ENCODE measurements around the gene PKD2.

The PKD2 gene

DNA sequence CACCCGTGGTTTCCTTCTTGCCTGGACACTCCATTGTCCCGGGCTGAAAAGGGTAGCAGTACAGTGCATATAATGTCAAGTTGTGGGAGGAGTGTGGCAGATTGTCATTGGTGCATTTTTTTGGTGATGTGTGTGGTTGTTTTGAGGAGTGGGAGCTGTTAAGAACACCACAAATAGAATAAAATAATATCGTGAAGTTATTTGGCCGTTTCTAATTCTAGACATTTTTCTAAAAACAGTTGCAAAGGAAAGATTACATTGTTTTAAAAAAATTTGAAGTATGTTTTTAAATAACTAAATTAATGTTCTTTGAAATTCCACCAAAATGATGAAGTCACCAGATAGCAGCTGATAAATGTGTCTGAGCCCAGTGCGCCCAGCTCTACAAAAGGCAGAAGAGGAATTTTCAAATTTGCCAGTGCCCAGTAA, 1.3 kb downstream of the PKD2 start:
- Histone ChIP-seq H3K27ac (ENCODE audit: low read depth, low read length, severe bottlenecking) (peak overlapping the region; percentile 17), H3K36me3 (ENCODE audit: control insufficient read depth, insufficient read depth, low read length) (peaks cover 5% of the 10 kb centered on the region), H3K4me1 (ENCODE audit: control insufficient read depth, insufficient read depth, low read length, poor library complexity, severe bottlenecking) (peaks cover 24% of the 10 kb centered on the region), H3K4me3 (ENCODE audit: extremely low read depth, insufficient read depth, low read length, poor library complexity, severe bottlenecking) (peak overlapping the region; percentile 69), H3K9me3 (ENCODE audit: control insufficient read depth, low read length) (no peaks in the 10 kb centered on the region)
- 67 to 80% methylated on average over 1 of the region's 5 CpGs for WGBS, 2 experiments (ENCODE audit: insufficient coverage in 2 of 2)

DNA sequence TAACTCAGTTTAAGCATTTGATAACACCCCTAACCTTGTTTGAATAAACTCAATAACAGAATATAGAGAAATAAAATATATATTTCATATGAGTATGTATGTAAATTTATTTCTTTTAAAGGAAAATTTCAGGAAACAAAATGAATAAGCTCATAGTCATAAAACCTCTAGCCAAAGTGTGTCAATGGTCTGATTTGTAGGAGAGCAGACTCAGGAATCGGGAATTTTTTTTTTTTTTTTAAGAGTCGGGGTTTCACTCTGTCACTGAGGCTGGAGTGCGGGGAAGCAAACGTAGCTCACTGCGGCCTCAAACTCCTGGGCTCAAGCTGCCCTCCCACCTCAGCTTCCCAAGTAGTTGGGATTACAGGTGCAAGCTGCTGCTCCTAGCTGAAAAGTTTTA, 2.4 kb downstream of the PKD2 start:
- WGBS, 2 experiments (ENCODE audit: insufficient coverage in 2 of 2), result 32% methylated on average over 5 of the region's 5 CpGs; no CpG with 5 or more reads in 1 of the 2 experiments
- Histone ChIP-seq H3K36me3 (ENCODE audit: control insufficient read depth, insufficient read depth, low read length) (peaks cover 10% of the 10 kb centered on the region), H3K4me1 (ENCODE audit: control insufficient read depth, insufficient read depth, low read length, poor library complexity, severe bottlenecking) (peaks cover 23% of the 10 kb centered on the region), H3K9me3 (ENCODE audit: control insufficient read depth, low read length) (no peaks in the 10 kb centered on the region), H3K4me3 (ENCODE audit: extremely low read depth, insufficient read depth, low read length, poor library complexity, severe bottlenecking) (no peak overlapping the region), H3K27ac (ENCODE audit: low read depth, low read length, severe bottlenecking) (no peak overlapping the region)

DNA sequence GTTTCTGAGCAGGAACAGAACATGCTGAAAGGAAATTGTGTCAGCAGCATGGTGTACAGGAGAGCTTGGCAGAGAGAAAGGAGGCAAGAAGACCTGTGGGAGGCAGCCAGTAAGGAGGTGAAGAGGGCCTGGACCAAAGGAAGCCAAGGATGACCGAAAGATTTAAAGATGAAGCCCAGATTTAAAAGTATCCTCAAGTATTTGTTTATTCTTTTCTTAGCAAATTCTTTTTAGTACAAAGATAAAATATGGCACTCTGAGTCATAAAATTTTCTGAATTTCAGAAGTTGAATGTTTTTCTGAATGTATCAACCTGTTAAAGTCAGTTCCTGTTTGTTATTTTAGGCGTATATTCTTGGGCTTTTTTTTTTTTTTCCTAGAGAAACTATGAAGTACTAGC, 3.5 kb downstream of the PKD2 start:
- H3K4me1 ChIP-seq (ENCODE audit: control insufficient read depth, insufficient read depth, low read length, poor library complexity, severe bottlenecking), result peaks cover 16% of the 10 kb centered on the region
- H3K36me3 ChIP-seq (ENCODE audit: control insufficient read depth, insufficient read depth, low read length), result peaks cover 21% of the 10 kb centered on the region
- H3K4me3 ChIP-seq (ENCODE audit: extremely low read depth, insufficient read depth, low read length, poor library complexity, severe bottlenecking), result no peak overlapping the region
- WGBS, 2 experiments (ENCODE audit: insufficient coverage in 2 of 2), result no CpG with 5 or more reads among the region's 2 CpGs
- H3K9me3 ChIP-seq (ENCODE audit: control insufficient read depth, low read length), result no peaks in the 10 kb centered on the region
- H3K27ac ChIP-seq (ENCODE audit: low read depth, low read length, severe bottlenecking), result no peak overlapping the region

DNA sequence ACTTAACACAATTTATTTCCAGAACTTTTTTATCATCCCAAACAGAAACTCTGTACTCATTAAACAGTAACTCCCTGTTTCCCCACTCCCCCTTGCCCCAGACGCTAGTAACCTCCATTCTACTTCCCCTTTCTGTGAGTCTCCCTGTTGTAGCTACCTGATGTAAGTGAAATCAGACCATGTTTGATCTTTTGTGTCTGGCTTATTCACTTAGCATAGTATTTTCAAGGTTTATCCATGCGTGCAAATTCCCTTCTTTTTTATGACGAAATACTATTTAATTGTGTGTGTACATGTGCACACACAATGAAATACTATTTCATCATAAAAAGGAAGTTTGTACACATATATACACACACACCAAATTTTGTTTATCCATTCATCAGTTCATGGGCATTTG, 5.2 kb downstream of the PKD2 start:
- peaks cover 25% of the 10 kb centered on the region for H3K36me3 ChIP-seq (ENCODE audit: control insufficient read depth, insufficient read depth, low read length)
- no peak overlapping the region for H3K27ac ChIP-seq (ENCODE audit: low read depth, low read length, severe bottlenecking)
- peaks cover 16% of the 10 kb centered on the region for H3K4me1 ChIP-seq (ENCODE audit: control insufficient read depth, insufficient read depth, low read length, poor library complexity, severe bottlenecking)
- WGBS, 2 experiments (ENCODE audit: insufficient coverage in 2 of 2), result no CpG with 5 or more reads among the region's 3 CpGs
- H3K9me3 ChIP-seq (ENCODE audit: control insufficient read depth, low read length), result no peaks in the 10 kb centered on the region
- H3K4me3 ChIP-seq (ENCODE audit: extremely low read depth, insufficient read depth, low read length, poor library complexity, severe bottlenecking), result no peak overlapping the region

DNA sequence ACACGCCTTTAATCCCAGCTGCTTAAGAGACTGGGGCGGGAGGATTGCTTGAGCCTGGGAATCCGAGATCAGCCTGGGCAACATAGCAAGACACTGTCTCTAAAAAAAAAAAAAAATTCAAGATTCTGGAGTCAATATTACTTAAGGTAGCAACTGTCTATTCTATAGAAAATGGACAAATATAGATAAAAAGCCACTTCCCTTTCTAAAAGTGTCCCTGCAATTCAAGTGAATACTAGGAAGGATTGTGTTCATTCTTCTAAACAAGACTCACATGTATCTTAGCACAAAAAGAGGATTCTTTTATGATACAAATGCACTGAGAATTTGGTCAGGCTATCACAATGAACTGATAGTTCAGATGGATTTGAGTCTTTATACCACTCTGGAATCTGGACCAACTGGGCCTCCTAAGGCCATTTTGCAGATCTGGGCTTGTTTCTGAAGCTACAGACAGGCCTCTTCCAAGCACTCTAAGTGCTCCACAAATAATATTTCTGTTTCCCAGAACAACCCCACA, 7.0 kb downstream of the PKD2 start:
- H3K9me3 ChIP-seq (ENCODE audit: control insufficient read depth, low read length), result no peaks in the 10 kb centered on the region
- no peak overlapping the region for H3K27ac ChIP-seq (ENCODE audit: low read depth, low read length, severe bottlenecking)
- WGBS, 2 experiments (ENCODE audit: insufficient coverage in 2 of 2), result 90 to 100% methylated on average over 1 to 2 of the region's 3 CpGs
- H3K36me3 ChIP-seq (ENCODE audit: control insufficient read depth, insufficient read depth, low read length), result peaks cover 31% of the 10 kb centered on the region
- H3K4me1 ChIP-seq (ENCODE audit: control insufficient read depth, insufficient read depth, low read length, poor library complexity, severe bottlenecking), result peaks cover 16% of the 10 kb centered on the region
- no peak overlapping the region for H3K4me3 ChIP-seq (ENCODE audit: extremely low read depth, insufficient read depth, low read length, poor library complexity, severe bottlenecking)

DNA sequence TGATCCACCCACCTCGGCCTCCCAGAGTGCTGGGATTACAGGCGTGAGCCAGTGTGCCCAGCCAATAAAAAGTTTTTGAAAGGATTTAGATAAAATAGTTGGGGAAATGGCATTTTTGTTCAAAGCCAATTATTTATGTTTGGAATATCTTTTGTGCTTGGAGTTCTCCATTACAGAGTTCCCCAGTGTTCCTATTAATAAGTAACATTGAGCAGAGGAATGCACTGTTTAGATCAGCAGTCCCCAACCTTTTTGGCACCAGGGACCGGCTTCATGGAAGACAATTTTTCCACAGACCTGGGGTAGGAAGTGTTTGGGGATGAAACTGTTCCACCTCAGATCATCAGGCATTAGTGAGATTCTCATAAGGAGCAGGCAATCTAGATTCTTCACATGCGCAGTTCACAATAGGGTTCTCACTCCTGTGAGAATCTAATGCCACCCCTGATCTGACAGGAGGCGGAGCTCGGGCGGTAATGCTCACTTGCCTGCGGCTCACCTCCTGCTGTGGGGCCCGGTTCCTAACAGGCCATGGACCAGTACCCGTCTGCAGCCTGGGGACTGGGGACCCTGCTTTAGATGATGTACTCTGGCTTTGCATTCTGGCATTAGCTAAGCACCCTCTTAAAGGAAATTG, 8.3 kb downstream of the PKD2 start:
- H3K36me3 ChIP-seq (ENCODE audit: control insufficient read depth, insufficient read depth, low read length), result peaks cover 42% of the 10 kb centered on the region
- 77 to 86% methylated on average over 8 of the region's 10 CpGs for WGBS, 2 experiments (ENCODE audit: insufficient coverage in 2 of 2)
- no peak overlapping the region for H3K27ac ChIP-seq (ENCODE audit: low read depth, low read length, severe bottlenecking)
- H3K9me3 ChIP-seq (ENCODE audit: control insufficient read depth, low read length), result no peaks in the 10 kb centered on the region
- H3K4me1 ChIP-seq (ENCODE audit: control insufficient read depth, insufficient read depth, low read length, poor library complexity, severe bottlenecking), result peaks cover 5% of the 10 kb centered on the region
- H3K4me3 ChIP-seq (ENCODE audit: extremely low read depth, insufficient read depth, low read length, poor library complexity, severe bottlenecking), result no peak overlapping the region

DNA sequence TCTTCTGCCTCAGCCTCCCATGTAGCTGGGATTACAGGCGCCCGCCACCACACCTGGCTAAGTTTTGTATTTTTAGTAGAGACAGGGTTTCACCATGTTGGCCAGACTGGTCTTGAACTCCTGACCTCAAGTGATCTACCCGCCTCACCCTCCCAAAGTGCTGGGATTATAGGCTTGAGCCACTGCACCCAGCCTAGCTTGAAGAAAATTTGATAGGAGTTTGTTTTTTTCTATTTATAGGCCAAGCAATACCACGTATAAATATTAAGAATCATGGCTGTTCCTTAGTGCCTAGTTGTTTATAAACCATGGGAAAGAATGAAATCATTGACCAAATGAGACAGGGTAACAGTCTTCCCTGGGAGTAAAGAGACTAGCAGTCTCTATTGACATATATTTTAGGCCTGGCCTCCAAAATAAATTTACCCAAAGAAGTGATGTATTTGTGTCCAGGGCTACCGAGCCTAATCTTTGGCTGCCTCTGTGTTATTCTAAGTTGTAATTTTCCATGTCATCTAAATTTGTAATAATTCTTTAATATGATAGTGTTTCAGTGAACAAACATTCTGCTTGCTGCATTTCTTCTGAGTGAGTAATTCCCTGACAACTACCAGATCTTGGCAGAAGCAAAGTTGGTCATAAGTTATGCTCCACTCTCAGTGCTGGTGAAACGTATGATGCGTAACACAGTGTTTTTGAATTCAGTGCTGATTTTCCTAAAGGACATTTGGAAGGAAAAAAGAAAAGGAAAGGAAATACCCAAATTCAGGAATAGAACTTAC, 10.3 kb downstream of the PKD2 start:
- H3K9me3 ChIP-seq (ENCODE audit: control insufficient read depth, low read length), result no peaks in the 10 kb centered on the region
- 80 to 100% methylated on average over 2 to 3 of the region's 7 CpGs for WGBS, 2 experiments (ENCODE audit: insufficient coverage in 2 of 2)
- peak overlapping the region; percentile 75 for H3K27ac ChIP-seq (ENCODE audit: low read depth, low read length, severe bottlenecking)
- H3K4me1 ChIP-seq (ENCODE audit: control insufficient read depth, insufficient read depth, low read length, poor library complexity, severe bottlenecking), result peaks cover 5% of the 10 kb centered on the region
- peaks cover 57% of the 10 kb centered on the region for H3K36me3 ChIP-seq (ENCODE audit: control insufficient read depth, insufficient read depth, low read length)
- H3K4me3 ChIP-seq (ENCODE audit: extremely low read depth, insufficient read depth, low read length, poor library complexity, severe bottlenecking), result no peak overlapping the region

DNA sequence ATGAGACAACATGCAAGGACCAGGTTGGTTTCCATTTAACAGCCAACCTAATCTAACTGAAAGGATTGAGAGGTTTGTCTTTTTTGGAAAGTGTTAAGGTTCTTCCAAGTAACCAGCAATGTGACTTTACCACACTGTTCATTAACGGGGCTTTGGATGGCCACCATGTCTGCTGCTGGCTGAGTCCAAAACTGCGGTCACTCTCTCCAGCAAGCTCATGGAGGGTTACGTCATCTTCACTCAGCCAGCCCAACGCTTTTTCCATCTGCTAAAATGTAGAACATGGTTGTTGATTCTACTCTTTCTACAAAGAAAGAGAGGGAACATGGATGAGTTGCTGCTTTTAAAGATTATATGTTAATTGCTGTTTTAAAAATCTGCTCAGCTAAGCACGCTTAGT, 11.0 kb downstream of the PKD2 start:
- Histone ChIP-seq H3K36me3 (ENCODE audit: control insufficient read depth, insufficient read depth, low read length) (peaks cover 64% of the 10 kb centered on the region), H3K9me3 (ENCODE audit: control insufficient read depth, low read length) (peaks cover 1% of the 10 kb centered on the region), H3K27ac (ENCODE audit: low read depth, low read length, severe bottlenecking) (peak overlapping the region; percentile 31), H3K4me1 (ENCODE audit: control insufficient read depth, insufficient read depth, low read length, poor library complexity, severe bottlenecking) (peaks cover 5% of the 10 kb centered on the region), H3K4me3 (ENCODE audit: extremely low read depth, insufficient read depth, low read length, poor library complexity, severe bottlenecking) (no peak overlapping the region)
- 100% methylated on average over 1 to 2 of the region's 5 CpGs for WGBS, 2 experiments (ENCODE audit: insufficient coverage in 2 of 2)

DNA sequence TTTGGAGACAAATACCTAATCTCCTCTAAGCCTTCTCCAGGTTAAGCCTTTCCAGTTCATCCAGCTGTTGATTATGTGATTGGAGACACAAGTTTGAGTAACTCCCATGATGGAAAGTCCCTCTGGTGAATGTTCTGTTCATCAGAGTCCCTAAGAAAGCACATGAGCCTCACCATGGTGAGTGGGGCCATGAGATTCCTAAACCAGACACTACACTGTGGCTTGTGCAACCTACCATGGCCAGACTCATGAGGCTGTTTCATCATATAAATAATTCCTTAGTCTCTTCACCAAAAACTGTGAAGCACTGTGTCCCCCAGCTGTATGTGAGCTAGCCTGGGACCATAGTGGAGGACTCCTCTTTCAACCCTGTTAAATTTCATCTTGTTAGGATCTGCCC, 14.4 kb downstream of the PKD2 start:
- Histone ChIP-seq H3K27ac (ENCODE audit: low read depth, low read length, severe bottlenecking) (no peak overlapping the region), H3K9me3 (ENCODE audit: control insufficient read depth, low read length) (peaks cover 25% of the 10 kb centered on the region), H3K4me1 (ENCODE audit: control insufficient read depth, insufficient read depth, low read length, poor library complexity, severe bottlenecking) (peaks cover 5% of the 10 kb centered on the region), H3K4me3 (ENCODE audit: extremely low read depth, insufficient read depth, low read length, poor library complexity, severe bottlenecking) (no peak overlapping the region), H3K36me3 (ENCODE audit: control insufficient read depth, insufficient read depth, low read length) (peaks cover 75% of the 10 kb centered on the region)

DNA sequence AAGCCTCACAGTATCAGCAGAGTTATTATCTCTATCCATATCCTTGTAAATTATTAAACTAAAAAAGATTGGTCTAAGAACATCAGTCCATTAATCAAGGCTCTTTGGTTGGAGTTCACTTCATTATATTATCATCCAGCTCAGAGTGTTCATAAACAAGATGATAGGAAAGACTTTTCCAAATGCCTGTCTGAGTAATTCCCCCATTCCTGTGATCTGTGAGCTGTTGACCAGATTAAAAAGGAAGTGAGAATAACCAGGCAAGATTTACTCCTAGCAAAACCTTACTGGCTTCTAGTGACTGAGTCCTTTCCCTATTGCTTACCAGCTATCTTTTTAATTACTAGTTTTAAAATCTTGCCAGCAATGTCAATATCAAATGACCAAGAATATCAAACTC, 14.9 kb downstream of the PKD2 start:
- peaks cover 25% of the 10 kb centered on the region for H3K9me3 ChIP-seq (ENCODE audit: control insufficient read depth, low read length)
- H3K36me3 ChIP-seq (ENCODE audit: control insufficient read depth, insufficient read depth, low read length), result peaks cover 79% of the 10 kb centered on the region
- no peak overlapping the region for H3K27ac ChIP-seq (ENCODE audit: low read depth, low read length, severe bottlenecking)
- H3K4me1 ChIP-seq (ENCODE audit: control insufficient read depth, insufficient read depth, low read length, poor library complexity, severe bottlenecking), result peaks cover 5% of the 10 kb centered on the region
- no peak overlapping the region for H3K4me3 ChIP-seq (ENCODE audit: extremely low read depth, insufficient read depth, low read length, poor library complexity, severe bottlenecking)

Data from mesodermal cell (in vitro differentiated cells).